GM19099 (cell line): Measurements from ENCODE around the gene GALNS.

Experiments
- POLR2A ChIP-seq: IDR thresholded peaks from 3 replicates; pipeline ENCODE4 v1.6.1; 2011; ENCODE audit warnings: low read depth; ENCODE audit not compliant: insufficient read length; ENCODE audit errors: extremely low read depth

GALNS gene

DNA sequence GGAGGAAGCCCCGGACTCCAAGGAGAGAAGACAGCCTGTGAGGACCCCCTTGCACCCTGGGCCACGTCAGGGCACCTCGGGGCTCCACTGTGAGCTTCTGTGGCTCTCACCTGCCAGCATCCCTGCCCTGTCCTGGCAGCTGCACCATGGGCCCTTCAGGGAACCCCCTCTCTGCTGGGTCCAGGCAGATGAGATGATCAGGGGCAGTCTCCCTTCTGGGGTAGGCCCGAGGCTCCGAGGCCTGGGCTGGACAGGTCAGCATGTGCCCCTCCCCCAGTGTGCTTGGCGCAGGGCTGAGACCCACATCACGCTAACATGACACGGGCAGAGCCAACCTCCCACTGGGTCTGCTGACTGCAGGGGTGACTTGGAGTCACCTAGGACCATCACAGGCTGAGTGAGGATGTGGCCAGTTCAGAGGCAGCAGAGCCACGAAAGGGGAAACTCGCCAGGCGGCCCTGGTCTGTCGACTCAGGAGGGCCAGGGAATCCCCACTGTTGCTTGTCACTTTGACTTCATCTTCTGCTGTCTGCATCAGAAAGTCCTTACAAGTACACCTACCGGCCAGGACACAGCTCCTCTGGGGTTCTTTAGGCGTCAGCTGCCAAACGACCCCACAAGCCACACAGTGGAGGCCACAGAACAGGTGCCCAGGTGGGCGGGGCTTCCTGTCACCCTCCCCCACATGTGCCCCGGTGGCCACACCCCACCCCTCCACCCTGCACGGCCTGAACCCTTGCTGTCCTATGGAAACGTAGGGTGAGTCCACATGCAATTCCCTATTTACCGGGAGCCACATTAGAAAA lies 2.2 kb downstream of the GALNS start:
- no peak for TF ChIP-seq POLR2A

DNA sequence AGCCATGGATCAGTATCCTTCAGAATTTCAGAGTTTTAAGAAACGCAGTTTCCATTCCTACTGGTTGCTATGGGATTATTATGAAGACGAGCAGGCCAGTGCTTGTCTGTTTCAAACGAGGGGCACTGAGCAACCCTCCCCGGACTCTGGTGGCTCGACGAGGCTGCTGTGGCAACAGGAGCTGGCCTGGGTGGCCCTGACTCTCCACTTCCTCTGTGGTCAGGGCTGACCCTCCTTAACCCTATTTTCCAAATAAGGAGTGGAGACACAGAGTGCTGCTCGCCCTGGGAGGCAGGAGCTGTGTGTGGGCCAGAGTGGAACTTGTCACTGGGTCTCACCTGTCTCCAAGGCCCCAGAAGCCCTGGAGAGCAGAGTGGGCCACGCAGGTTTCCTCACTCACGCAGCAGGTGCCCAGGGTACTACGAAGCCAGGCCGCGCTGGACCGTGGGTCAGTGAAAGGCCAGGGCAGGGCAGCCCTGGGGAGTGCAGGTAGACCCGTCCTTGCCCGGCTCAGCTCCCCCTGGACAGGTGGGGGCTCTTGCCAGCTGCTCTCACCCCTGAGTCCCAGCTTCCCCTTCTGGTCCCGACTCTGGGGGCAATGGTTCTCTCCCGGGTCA lies 3.3 kb downstream of the GALNS start:
- TF ChIP-seq POLR2A = no peak

DNA sequence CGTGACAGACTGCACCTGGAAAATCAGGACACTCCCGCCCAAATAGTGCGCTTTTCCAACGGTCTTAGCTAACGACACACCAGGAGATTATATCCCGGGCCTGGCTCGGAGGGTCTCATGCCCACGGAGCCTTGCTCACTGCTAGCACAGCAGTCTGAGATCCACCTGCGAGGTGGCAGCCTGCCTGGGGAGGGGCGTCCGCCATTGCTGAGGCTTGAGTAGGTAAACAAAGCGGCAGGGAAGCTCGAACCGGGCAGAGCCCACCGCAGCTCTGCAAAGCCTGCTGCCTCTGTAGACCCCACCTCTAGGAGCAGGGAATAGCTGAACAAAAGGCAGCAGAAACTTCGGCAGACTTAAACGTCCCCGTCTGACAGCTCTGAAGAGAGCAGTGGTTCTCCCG lies 5.1 kb downstream of the GALNS start:
- TF ChIP-seq POLR2A = no peak

DNA sequence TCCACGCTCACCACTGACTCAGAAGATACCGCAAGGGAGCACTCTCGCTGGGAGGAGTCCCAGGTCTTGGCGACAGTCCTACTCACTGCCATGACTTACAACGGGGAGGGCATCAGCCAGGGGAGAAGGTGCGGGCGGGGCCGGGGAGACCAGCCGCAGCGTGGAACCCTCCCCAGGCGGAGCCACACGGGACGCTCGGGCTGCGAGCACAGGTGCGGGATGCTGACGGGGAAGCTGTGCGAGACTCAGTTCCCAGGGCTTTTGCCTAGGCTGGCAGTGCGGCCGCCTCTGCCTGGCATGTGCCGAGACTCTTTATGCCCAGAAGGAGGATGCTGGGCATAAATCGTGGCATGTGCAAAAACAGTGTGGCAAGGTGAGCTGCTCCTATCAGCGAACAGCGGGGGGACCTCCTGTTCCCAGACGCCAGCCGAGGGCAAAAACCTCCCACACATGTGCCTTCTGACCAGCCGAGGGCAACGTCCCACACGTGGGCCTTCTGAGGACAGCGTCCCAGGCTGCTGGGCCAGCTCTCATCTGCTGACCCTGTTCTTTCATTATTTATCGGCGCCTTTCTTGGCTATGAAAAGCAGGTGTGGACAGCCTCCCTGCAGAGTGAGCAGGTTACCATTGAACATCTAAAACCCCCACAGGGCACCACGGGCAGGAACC lies 6.1 kb downstream of the GALNS start:
- TF ChIP-seq POLR2A = no peak

DNA sequence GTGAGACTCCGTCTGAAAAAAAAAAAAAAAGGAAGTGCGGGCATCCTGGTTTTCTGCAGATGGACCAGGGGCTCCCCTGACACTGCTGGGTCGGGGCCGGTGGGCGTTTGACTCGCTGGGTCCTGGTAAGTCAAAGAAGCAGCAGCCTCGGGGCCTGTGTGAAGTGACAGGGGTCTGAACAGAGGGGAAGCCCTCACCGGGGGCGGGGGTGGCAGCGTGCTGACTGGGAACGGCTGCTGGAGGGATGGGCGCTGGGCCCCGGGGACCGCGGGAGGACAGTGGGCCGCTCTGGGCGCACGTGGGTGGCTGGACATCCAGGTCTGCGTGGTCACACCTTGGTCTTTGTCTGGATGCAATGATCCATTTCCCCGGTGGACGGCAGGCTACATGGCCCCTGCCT lies 8.2 kb downstream of the GALNS start:
- no peak for TF ChIP-seq POLR2A

DNA sequence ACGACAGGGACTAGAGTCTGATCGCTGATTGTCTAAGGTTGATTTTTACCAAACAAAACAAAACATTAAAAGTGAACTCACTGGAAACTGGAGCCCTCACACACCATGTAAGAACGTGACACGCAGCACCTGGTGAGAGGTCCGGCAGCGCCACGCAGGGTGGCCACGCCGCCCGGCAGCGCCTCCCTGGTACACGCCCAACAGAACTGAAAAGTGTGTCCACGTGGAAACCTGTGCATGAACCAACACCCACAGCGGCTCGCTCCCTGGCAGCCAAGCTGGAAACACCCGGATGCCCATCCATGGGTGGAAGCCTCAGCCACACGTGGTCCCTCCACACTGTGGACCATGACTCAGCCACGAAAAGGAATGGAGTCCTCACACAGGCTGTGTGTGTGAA lies 9.1 kb downstream of the GALNS start:
- TF ChIP-seq POLR2A = no peak

DNA sequence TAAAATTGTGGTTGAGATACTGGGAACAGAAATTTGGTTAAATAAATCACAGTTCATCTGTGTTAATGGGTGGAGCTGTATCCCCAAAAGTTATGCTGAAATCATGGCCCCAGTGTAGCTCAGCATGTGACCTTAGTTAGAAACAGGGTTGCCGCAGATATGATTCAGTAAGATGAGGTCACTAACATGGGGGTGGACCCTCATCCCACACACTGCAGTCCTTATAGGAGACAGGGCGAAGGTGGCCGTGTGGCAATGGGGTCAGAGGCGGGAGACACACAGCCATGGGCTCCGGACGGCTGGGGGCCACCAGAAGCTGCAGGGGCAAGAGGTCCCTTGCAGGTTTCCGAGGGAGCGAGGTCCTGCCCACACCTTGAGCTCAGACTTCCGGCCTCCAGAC lies 10.7 kb downstream of the GALNS start:
- no peak for TF ChIP-seq POLR2A

DNA sequence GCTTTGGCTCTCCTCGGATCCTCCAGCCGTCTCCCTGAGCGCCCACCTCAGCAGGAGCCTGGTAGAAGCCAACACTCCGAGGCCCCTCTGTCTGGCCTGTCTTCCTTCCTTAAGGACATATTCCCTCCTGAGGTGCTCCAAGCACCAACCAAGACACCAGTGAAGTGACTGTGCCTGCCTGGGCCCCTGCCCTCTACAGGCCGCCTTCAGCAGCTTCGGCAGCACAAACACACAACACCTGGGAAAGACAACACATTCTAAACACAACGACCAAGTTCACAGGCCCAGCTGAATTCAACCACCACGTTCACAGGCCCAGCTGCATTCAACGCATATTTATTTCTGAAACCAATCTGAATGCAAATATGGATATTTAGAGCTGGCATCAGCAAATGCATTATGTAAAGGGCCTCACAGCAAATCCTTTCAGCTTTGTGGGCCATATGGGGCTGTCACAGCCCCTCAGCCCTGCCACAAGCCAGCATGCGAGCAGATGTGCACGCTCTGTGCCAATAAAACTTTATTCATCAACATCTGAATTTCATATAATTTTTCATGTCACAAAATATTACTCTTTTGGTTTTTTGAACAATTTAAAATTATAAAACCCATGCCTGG lies 12.2 kb downstream of the GALNS start:
- no peak for TF ChIP-seq POLR2A

DNA sequence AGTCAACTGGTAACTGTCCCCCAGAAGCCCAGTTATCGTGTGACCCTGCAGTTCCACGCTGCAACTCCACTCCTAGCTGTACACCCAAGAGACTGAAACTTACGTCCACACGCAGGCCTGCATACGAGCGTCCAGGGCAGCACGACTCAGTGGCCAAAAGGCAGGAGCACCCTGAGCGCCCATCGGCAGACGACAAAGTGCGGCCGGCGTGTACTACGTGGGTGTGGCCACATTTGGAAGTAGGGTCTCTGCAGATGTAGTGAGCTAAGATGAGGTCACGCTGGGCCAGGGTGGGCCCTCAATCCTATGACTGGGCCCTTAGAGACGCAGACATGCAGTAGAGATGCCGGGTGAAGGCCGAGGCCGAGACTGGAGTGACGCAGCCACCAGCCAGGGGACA lies 13.5 kb downstream of the GALNS start:
- no peak for TF ChIP-seq POLR2A

DNA sequence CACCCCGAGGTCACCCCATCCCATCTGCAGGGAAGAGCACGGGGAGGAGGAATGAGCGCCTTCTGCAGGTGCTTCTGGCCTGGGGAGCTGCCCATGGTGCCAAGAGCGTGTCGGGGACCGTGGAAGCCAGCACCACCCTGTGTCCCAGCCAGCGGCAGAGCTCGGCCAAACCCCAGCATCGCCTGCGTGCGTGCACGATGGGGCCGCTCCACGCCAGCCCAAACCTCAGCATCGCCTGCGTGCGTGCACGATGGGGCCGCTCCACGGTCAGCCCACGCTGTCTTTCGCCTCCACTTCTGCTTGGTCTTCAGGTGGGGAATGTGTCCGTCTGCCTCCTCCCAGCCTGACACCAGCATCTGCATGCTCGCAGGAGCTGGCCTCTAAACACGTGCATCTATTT lies 13.9 kb downstream of the GALNS start:
- TF ChIP-seq POLR2A = no peak

DNA sequence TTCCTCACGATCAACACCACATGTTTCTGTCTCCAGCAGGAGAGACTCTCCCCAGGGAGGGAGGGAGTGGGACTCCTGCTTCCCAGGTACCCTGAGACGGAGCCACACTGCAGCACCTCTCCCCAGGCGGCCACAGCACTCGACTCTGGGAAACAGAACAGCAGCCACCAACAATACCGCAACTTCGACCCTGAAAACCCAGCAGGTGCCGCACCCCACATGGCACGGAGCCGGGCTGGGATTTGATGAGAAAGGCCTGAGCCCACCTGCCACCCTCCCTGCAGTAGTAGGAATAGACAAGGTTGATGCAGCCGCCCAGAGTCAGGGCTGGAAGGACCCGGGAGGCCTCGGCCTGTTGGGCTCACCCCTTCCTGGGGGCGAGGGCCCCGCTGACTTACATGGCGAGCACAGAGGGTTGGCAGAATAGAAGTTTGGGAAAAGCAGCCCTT lies 14.4 kb downstream of the GALNS start:
- TF ChIP-seq POLR2A = no peak

DNA sequence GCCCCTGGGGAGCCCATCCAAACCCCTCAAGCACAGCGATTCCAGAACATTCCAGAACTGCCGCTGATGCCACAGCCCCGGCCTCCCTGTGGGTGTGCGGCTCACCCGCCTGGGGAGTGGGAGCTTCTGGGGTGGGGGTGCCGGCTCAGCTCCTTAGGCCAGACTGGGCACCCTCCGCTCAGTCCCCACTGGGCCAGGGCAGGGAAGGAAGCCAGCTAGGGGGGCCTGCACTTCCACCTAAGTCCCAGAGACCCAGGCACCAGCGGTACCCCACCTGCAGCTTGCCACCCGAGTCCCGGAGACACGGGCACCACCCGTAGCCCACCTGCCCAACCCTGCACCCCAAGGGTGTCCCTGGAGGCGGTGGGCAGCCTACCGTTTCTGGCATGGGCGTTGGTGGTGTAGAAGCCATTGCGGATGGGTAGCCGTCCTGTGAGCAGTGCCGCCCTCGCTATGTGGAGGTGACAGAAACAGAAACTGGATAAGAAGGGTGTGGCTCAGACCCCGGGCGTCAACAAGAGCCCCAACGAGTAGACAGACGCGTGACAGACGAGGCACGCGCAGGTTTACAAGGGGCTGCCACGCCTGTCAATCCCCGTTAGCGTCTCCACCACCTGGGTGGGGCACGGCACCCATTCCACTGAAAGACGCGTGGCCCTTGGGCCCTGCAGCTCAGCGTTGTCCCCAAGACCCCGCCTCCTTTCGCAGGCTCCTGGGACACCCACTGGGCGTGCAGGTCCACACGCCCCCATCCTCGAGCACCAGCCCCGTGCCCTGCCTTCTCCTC lies 15.0 kb downstream of the GALNS start:
- no peak for TF ChIP-seq POLR2A

DNA sequence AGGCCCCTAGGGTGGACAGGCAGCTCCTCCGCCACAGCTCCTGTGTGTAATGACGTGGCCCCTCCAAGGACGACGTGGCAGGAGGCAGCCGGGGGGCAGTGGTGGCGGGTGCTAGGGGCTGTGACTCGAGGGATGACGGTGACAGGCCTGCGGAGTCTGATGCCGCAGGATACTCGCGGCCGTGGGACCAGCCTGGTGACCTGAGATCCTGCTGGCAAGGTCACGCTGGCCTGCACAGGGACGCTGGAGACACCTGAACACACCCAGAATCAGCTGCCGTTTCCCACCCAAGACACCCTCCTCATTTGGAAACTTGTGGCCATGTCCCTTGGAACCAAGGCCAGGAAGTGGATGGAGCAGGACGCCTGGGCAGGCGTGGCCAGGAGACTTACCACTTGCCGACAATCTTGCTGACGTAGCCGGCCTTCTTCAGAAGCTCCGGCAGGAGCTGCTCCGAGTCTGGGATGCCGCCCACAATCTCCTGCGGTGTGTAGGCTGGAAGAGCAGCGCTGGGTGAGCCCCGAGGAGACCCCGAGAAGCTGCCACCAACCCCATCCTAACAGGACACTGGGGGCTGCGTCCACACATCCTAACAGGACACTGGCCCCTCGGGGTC lies 16.0 kb downstream of the GALNS start:
- TF ChIP-seq POLR2A = no peak

DNA sequence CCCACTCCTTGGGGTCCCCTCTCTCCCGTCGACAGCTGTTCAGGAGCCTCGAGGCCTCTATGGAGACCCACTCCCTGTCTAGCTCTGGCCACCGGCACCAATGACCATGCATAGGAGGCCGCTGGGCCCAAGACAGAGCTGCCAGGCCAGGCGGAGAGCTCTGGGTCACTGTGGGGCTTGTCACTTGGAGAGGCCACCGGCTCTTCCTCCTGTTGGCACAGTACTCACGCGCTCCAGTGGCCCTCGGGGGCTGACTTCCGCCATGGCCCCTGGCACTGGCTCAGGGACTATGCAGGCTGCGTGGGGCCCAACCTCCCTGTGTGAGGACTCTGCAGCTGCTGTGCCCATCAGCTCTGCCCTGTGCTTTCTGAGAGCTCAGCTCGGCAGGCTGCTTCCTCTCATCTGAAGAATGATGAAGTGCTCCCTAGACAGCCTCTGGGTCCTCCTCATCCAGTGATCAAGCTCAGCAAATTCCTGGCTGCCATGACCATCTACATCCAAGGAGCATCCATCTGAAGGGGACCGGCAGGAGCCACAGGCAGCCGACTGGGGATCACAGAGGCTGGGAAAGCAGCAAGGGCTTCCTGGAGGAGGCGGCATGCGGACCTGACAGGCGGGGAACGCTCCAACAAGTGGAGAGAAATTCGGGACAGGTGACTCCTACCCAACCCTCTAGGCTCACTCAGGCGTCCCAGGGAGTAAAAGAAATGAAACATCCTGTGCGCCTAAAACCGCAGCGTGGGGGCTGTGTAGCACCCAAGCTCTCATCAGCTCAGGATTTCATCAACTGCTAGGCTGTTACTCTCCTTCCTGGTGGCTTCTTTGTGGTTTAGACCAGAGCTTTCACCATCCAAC lies 16.8 kb downstream of the GALNS start:
- no peak for TF ChIP-seq POLR2A

DNA sequence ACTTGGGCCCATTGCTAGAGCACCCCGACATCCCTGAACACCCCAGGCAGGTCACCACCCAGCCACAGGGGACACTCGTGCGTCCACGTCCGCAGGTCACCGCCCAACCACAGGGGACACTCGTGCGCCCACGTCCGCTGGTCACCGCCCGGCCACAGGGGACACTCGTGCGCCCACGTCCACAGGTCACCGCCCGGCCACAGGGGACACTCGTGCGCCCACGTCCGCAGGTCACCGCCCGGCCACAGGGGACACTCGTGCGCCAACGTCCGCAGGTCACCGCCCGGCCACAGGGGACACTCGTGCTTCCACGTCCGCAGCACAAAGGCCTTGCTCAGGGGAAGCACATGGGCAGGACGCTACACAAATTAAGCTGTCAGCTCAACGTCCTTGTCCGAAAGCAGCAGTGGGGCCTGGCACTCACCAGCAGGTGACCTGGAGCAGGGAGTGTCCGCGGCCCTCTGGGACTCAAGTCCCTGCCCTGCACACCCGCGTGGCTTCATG lies 17.7 kb downstream of the GALNS start:
- TF ChIP-seq POLR2A = no peak
